Inferior parietal cortex (tissue), 1 donor: ENCODE measurements around the gene OPN4.

ENCODE experiments used
- DNase-seq: peaks from one replicate; pipeline ENCODE4 v3.0.0-alpha.2; 2016; ENCODE audit errors: extremely low spot score

The OPN4 gene

DNA sequence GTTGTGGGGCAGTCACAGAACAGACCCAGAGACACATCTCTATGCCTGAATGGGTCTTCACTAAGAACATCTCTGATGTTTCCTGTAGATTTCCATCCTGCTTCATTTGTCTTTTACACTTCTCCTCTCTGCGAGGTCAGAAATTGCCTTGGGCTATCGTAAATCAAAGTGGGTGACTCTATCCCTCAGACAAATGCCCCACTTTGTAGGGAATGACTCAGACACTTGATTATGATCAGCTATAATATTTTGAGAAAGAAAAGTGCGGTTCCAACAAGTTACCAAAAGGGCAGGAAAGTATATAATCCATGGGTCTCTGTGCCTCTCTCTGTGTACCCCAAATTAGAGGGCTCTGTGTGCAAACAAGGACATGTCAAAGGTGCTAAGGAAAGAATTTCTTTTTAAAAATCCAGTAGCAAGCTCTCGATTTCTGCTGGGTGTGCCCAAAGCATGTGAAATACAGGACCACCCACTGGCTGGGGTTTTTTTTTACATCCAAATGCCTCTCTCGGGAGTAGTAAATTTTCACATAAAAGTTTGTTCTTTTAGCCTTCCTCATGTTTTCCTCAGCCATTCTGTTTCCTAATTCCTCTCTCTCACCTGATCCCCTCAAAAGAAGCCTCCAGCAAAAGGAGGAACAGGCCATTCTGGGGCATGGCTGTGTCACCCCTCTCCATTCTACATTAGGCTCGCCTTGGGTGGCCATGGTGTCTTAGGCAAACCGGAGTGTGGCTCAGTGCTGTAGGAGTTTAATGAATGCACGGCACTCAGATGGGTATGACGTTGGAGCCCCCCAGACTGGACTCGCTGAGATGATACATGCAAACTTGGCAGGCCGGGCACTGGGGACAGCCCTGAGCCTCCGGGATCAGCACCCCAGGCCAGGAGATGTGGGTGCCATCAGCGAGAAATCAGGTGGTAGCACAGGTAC lies 6.3 kb upstream of the OPN4 start:
- DNase-seq: no peak

GRCh38 chr10:86648704-86649427 lies 5.5 kb upstream of the OPN4 start:
- no peak for DNase-seq

DNA sequence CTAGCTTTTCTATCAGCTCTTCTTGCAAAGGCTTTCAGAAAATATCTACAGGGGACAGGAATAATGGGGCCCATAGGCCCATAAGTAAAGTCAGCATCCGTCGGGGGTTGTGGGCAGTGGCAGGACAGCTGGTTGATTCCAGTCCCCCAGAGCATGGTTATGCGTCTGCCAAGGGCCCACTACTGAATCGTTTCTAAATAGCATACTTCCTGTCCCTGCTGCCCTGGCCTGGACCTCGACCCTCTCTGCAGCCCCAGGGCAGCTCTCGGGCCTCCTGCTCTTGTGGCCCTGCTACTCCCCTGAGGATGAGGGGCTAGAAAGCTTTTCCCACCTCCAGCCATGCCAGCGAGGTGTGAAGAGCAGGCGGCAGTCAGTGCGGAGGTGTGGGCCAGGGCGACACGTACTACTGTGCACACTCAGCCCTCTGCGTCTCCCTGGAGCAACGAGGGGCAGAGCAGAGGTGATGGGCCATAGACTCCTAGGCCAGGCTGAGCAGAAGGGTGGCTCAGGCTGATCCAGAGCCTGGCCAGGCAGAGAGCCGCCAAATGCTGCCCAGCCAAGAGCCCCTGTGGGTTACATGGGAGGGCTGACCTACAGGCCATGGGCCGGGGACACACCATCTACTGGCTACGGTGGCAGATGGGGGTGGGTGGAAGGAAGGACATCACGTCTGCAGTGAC lies 4.7 kb upstream of the OPN4 start:
- DNase-seq: no peak

DNA sequence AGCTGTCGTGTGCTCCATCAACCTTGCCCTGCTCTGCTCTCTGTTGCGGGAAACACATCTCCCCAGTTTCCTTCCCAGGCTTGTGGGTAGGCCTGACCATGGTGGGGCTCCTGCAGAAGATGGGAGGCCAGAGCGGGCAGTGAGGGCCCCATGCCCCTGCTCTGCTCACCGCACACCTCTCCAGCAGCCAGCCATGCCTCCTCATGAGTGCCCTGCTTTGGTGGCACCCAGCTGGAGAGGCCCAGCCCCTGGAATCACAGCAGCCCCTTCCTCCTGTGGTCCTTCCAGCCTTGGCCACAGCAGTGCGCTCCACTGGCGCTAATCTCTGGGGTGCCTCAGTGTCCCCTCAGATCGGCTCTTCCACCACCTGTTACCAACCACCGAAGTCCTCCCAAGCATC lies 4.2 kb upstream of the OPN4 start:
- DNase-seq: no peak

DNA sequence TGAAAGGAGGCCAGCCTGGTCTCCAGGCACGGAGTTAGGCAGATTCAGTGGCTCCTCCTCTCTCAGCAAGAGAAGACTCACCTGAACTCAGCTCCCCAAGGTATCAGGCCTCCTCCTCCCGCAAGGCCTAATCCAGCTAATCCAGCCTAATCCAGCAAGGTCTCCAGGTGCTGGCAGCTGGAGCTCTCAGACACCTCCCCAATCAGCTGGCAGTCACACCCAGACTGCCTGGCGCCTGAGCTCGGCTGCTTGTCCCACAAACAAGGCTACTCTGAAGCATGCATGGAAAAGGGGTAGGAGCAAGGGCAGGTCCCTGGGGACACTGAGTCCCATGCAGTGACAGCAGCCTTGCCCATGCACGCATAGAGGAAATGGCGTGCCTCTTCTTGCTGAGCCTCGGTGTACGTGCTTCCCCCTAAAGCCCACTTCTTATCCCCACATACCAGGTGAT lies 3.3 kb upstream of the OPN4 start:
- no peak for DNase-seq

- DNase-seq: no peak
Measured at GRCh38 chr10:86651631-86652331, 2.6 kb upstream of the OPN4 start.

- DNase-seq: no peak
Measured at GRCh38 chr10:86652361-86653202, 1.8 kb upstream of the OPN4 start.

GRCh38 chr10:86653379-86653778 lies 968 bp upstream of the OPN4 start:
- DNase-seq: no peak

DNA sequence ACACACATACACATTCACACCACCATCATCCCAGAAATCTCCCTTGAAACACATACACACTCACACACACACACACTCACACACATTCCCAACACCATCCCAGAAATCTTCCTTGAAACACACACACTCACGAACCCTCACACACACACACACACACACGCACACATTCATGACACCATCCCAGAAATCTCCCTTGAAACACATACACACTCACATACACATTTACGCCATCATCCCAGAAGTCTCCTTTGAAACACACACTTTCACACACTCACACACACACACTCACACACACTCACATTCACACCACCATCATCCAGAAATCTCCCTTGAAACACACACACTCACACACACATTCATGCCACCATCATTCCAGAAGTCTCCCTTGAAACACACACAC lies 360 bp upstream of the OPN4 start:
- DNase-seq: no peak

GRCh38 chr10:86655173-86655540 lies 810 bp downstream of the OPN4 start:
- DNase-seq: no peak

DNA sequence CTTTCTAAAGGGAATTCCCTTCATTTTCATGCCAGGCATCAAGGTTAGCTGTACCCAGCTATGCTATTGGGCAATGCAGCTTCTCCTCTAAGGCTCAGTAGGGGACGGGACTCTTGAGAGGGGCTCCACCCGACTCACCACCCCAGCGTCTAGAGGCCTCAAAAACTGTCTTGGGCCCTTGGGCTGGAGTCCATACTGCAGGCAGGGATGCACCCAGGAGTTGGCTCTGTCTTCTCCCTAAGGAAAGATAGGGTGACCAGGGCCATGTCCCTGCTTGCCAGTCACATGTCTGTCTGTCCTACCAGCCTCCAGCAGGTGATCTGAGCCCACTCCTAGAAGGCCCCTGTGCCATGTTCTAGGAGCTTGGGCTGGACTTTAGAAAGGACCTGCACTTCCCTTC lies 1.2 kb downstream of the OPN4 start:
- no peak for DNase-seq

- DNase-seq: no peak
Measured at GRCh38 chr10:86657011-86657395, 2.7 kb downstream of the OPN4 start.

DNA sequence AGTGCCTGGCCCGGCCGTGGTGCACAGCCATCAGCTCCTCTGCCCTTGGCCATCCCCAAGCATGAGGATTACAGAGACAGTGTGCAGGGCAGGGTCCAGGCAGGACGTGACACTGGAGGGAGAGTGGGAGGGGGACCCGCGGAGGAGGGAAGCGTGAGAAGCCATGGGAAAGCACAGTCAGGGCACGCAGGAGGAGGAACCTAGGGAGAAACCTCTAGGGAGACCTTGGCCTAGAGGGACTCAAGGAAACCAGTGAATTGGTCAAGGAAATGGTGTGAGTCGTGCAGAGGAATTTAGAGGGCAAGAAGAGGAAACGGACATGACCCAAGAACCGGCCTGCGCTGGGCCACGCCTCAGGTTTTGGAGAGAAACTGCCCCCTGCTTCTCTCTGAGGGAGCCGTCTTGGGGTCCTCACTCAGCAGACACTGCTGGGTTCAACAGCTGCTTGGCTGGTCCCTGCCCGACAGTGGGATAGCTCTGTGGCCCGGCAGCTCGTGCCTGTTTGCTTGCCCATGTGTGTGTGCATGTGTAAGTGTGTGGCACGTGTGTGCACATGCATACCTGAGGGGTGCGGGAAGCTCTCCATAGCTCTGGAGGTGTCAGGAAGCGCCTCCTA lies 3.2 kb downstream of the OPN4 start:
- no peak for DNase-seq

GRCh38 chr10:86658261-86658741 lies 4.0 kb downstream of the OPN4 start:
- DNase-seq: no peak

GRCh38 chr10:86658751-86659150 lies 4.4 kb downstream of the OPN4 start:
- no peak for DNase-seq

DNA sequence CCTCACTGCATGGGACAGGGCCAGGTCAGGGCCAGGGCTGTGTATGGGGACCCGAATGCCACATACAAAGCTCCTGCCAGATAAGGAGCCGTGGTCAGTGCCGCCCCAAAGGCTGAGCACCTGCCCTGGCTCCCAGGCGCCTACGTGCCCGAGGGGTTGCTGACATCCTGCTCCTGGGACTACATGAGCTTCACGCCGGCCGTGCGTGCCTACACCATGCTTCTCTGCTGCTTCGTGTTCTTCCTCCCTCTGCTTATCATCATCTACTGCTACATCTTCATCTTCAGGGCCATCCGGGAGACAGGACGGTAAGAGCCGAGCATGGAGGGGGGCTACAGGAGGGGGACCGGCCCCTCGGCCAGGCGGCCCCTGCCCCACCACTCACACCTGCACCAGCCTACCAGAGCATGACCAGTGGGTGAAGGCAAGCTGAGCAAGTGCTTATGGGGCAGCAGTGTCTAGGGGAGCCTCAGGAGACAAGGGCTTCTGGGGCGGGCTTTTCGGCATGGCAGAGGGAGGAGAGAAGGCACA lies 4.9 kb downstream of the OPN4 start:
- DNase-seq: no peak

- no peak for DNase-seq
Measured at GRCh38 chr10:86659721-86660453, 5.5 kb downstream of the OPN4 start.

DNA sequence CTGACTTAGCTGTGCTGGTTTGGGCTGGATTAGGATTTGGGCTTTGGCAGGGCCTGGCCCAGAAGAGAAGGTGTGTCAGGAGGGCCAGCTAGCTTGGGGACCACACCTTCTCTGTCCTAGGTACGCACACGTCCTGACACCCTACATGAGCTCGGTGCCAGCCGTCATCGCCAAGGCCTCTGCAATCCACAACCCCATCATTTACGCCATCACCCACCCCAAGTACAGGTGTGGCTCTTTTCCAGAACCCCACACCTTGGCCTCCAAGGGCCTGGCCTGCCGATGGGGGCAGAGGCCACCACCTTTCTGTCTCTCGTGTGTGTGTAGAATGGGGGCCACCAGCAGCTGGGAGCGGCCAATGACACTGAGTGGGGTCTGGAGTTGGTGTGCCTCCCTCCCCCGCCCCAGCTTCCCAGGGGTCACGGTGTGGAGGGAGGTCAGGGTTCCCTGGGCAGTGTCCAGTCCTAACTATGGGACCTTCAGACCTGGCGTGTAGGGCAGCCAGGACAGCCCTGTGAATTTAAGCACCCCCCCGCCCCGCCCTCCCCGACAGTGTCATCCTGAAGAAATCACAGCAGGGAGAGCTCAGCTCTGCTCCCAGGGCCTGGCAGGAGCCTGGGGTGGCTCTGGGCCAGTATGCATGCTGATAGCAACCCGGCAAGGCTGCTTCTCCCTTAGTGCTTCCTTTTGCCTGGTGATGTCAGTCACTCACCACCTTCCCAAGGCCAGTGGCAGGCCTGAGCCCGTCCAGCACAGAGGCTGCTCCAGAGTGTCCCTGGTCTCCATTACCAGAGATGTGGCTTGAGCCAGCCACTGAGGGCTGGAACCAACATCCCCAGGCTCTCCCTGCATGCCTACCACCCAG lies 7.0 kb downstream of the OPN4 start:
- no peak for DNase-seq
